SIG-M5 treated with dmso at 0.1 percent for 504 hours (cell line): ENCODE measurements around the gene PPP1R7.

ENCODE experiments used
- DNase-seq: peaks from one replicate; lab custom pipeline; 2025; ENCODE audit not compliant: unreplicated experiment; lab: John Stamatoyannopoulos, UW

The PPP1R7 gene

DNA sequence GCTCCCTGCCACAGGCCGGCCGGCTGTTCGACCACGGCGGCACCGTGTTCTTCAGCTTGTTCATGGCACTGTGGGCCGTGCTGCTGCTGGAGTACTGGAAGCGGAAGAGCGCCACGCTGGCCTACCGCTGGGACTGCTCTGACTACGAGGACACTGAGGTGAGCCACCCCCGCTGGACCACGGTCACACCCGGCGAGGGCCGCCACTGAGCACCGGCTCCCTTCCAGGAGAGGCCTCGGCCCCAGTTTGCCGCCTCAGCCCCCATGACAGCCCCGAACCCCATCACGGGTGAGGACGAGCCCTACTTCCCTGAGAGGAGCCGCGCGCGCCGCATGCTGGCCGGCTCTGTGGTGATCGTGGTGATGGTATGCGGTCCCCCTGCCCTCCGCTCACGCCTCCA, 59.0 kb downstream of the PPP1R7 start:
- DNase-seq: no peak

DNA sequence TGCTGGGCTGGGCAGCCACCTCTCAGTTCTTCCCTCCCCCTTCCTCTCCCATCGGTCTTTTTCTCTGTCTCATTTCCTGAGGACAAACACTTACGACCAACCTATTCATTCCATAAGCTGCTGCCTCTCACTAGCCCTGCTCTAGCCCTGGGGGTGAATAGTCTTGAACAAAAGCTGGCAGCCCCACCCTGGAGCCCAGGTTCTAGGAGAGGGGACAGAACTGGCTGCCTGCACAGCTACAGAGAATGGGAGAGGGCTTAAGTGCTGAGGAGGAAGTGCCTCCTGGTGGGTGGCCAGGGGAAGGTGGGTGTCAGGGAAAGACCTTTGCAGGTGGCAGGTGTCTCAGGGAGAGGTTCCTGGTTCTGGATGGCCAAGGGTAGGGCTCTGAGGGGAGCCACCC, 61.0 kb downstream of the PPP1R7 start:
- no peak for DNase-seq

DNA sequence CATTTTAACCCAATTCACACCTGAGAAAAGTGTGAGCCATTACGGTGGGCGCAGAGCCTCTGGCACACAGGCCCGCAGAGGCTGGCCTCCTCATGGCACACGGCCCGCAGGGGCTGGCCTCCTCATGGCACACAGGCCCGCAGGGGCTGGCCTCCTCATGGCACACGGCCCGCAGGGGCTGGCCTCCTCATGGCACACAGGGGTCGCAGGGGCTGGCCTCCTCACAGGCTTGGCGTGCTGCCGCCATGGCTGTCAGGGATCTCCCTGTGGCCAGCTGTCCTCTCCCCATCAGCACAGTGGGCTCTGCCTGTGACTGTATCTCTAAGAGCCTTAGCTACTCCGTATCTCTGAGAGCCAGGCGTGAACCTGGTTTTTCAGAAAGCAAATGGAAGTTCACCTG, 62.8 kb downstream of the PPP1R7 start:
- no peak for DNase-seq

DNA sequence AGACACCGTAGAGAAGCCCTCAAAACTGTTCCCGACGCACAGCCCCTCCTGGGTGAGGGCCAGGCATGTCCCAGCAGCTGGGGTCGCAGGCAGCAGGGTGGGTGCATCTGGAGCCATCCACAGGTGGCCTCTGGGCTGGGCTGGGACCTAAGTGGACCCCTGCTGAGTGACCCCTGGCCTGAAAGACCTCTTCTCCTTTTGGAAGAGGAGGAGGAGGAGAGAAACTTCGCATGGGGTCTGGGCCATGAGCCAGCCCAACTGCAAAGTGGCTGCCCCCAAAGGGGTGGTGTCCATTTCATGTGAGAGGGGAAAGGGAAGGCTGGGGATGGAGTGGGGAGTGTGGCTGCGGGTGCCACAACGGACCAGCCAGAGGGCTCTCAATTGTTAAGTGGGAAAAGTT, 63.3 kb downstream of the PPP1R7 start:
- no peak for DNase-seq

DNA sequence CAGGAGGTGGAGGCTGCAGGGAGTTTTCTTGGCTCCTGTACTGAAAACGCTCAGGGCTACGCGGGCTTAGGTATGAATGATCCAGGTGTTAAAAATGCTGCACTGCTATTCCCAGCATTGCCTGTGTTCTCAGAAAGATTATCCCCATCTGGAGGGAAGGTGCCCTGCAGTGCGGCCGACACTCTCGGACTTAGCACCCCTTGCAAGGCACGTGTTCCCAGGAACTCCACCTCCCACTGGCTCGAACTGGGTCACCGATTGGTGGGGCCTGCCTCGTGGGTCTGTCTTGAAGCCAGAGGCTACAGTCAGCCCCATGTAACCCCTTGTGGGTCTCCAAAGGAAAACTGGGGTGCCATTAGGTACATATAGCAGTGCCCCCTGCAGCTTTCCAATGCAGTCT, 63.9 kb downstream of the PPP1R7 start:
- no peak for DNase-seq

DNA sequence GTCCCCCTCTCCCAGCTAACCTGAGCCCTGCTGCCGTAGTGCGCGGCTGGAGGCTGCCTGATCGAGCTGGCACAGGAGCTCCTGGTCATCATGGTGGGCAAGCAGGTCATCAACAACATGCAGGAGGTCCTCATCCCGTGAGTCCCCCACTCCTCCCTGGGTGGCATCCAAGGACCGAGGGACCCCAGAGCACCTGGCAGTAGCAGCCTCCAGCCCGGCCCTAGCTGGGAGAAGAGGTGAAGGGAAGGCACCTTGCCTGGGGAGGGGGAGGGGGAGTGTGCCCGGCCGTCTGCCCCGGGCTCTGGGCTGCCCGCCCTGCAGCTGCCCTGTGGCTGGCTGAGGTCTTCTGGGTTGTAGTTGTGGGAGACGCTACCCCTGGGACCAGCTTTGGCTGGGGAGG, 64.5 kb downstream of the PPP1R7 start:
- DNase-seq: no peak

DNA sequence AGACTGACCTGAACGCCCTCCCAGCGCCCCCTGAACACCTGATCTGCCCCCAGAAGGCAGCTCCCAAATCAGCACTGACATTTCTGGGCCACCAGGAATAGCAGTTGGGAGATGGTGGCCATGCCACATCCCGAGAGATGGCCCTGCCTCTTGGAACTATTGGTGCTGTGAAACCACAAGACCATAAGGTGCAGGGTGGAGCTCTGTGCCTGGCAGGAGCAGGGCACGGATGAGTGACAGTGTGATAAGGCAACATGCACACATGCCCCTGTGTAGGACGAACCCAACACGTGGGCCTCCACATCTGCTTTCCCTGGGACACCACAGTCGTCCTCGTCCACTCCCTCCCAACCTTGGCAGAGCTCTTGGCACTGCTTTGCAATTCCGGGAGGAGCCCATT, 65.2 kb downstream of the PPP1R7 start:
- no peak for DNase-seq

DNA sequence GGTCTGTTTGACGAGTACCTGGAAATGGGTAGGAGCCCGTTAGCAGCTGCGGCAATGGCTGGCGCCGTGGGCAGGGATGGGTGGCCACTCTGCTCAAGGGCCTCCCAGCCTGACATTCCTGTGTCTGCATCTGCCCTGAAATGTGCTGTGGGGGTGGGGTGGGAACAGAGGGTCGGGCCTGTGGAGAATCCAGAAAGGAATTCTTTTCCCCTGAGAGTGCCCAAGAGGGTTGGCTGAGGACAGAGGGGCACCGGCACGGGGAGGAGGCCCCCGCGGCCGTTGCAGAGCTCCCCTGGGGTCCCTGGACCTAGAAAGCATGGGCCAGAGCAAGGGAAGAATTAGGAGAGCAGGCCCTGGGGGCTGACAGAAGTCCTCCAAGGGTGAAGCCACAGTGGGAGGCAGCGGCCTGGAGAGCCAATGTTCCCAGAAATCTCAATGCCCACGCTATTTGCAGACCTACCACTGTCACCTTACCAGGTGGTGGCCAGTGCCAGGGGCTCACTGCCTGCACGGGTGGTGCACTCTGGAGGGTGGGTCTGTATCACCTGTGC, 66.0 kb downstream of the PPP1R7 start:
- DNase-seq: no peak

DNA sequence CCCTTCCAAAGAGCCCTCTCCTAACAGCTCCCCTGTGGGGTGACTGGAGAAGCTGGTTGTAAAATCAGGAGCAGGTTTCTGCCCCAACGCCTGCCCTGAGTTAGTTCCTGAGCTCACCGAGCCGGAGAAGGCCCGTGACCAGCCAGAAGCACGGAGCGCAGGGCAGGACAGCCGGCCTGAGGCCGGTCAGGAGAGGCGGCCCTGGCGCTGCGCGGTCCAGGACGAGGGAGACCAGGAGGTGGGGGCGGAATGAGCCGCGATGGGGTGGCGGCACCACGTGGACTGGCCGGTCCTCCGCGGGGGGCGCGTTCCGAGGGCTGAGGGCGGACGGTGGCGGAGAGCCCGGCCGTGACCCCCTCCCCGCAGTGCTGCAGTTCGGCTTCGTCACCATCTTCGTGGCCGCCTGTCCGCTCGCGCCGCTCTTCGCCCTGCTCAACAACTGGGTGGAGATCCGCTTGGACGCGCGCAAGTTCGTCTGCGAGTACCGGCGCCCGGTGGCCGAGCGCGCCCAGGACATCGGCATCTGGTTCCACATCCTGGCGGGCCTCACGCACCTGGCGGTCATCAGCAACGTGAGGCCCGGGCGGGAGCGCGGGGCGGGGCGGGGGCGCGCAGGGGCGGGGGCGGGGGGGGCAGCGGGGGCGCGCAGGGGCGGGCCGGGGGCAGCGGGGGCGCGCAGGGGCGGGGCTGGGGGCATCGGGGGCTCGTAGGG, 67.2 kb downstream of the PPP1R7 start:
- DNase-seq: peak; percentile 24

DNA sequence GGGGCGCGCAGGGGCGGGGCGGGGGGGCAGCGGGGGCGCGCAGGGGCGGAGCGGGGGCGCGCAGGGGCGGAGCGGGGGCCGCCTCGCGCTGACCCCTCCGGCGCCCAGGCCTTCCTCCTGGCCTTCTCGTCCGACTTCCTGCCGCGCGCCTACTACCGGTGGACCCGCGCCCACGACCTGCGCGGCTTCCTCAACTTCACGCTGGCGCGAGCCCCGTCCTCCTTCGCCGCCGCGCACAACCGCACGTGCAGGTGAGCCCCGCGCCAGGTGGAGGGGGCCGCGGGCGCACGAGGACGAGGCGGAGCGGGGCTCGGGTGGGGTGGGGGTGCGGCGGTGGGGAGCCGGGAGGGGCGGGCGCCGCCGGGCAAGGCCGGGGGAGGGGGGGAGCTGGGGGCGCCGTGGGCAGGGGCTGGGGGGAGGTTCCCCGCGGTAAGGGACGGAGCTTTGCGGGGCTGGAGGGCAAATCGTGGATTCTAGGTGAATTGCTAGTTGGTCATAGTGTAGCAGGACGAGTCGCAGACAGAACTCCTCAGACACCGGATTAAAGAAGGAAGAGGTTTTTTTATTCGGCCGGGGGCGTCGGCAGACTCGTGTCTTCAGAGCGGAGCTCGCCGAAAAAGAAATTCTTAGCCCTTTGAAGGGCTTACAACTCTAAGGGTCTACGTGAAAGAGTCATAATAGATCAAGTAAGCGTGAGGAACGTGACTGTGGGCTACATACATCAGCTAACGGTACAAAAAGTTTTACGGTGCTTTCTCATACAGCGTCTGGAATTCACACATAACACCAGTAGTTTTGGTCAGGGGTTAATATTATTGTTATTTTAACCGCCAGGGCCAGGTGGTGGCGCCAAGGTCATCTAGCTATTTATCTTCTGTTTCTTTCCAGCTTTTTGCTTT, 68.1 kb downstream of the PPP1R7 start:
- peak; percentile 36 for DNase-seq

DNA sequence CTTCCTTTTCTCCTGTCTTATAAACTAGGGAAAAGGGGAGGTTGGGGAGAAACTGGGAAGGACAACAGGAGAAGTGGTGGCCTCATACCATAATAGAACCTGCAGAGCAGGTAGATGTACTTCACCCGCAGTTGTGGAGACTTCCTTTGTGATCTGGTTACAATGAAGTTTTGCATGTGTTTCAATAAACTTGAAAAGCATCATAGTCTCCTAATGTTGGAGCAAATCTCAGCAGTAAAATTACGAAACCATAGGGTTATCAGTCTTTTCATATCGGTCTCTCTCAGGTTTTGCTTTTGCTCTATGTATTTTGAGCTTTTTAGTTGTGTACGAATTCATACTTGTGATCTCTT, 68.7 kb downstream of the PPP1R7 start:
- no peak for DNase-seq

DNA sequence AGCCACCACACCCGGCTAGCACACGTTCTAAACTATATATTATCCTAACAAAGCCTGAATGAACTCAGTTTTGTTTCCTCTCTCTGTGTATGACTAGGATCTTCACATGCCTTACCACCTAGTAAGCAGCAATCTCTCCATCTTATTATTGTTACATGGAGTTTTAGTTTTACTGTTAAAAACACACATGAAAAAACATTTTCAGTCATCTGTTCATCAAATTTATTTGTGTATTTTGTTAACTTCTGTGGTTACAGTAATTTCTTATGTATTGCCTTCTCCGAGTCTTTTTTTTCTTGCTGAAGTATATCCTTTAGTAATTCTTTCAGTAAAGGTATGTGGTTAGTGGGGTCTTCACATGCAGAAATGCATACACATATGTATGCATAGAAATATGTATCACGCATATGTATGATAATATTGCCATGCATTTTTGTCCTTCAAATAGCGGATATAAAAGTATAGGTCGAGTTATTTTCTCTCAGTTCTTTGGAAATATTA, 69.6 kb downstream of the PPP1R7 start:
- no peak for DNase-seq

DNA sequence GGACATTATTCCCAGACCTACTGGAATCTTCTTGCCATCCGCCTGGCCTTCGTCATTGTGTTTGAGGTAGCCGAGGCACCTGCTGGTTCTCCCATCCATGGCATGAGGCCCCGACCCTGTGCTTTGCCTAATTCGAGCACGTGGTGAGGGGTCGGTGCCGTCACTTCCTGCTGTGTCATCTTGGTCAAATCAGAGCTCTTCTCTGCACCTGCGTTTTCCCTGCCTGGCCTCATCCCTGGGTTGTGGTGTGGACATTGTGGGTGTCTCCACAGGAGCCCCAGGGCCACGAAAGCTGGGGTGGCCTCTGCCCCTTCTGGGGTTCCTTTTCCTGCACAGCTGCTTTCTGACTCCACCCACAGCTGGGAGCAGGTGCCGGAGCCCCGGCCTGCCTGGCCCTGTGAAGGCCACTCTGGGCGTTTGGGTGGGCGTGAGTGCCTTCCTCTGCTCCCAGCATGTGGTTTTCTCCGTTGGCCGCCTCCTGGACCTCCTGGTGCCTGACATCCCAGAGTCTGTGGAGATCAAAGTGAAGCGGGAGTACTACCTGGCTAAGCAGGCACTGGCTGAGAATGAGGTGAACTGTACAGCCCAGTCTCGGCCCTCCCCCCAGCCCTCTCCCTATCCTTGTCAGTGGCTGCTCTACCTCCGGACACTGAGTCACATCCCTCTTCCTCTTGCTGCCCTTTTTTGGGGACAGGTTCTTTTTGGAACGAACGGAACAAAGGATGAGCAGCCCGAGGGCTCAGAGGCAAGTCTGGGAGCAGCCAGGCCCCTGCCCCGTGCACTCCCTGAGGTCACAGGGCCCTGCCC, 73.1 kb downstream of the PPP1R7 start:
- no peak for DNase-seq

DNA sequence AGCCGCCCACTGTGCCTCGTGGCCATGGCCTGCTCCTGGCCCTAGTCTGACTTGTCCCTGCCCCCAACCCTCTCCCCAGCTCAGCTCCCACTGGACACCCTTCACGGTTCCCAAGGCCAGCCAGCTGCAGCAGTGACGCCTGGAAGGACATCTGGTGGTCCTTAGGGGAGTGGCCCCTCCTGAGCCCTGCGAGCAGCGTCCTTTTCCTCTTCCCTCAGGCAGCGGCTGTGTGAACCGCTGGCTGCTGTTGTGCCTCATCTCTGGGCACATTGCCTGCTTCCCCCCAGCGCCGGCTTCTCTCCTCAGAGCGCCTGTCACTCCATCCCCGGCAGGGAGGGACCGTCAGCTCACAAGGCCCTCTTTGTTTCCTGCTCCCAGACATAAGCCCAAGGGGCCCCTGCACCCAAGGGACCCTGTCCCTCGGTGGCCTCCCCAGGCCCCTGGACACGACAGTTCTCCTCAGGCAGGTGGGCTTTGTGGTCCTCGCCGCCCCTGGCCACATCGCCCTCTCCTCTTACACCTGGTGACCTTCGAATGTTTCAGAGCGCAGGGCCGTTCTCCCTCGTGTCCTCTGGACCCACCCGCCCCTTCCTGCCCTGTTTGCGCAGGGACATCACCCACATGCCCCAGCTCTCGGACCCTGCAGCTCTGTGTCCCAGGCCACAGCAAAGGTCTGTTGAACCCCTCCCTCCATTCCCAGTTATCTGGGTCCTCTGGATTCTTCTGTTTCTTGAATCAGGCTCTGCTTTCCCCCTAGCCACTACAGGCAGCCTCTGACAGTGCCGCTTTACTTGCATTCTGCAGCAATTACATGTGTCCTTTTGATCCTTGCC, 74.0 kb downstream of the PPP1R7 start:
- no peak for DNase-seq

DNA sequence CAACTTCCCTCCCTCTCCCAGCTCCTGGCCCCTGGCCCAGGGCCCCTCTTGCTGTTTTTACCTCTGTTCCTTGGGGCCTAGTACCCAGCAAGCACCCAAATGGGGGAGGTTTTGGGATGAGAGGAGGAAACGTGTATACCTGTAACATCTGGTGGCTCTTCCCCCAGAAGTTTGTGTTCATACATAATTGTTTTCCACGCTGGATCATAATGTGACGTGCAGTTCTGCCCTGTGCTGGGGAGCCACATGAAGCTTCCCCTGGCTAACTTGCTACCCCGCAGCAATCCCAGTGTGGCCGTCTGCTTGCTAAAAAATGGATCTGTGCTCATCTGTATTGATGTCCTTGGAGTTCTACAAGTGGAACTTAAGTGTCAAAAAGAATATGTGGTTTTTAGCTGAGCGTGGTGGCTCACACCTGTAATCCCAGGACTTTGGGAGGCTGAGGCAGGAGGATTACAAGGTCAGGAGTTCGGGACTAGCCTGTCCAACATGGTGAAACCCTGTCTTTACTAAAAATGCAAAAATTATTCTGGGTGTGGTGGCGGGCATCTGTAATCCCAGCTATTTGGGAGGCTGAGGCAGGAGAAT, 74.7 kb downstream of the PPP1R7 start:
- no peak for DNase-seq

DNA sequence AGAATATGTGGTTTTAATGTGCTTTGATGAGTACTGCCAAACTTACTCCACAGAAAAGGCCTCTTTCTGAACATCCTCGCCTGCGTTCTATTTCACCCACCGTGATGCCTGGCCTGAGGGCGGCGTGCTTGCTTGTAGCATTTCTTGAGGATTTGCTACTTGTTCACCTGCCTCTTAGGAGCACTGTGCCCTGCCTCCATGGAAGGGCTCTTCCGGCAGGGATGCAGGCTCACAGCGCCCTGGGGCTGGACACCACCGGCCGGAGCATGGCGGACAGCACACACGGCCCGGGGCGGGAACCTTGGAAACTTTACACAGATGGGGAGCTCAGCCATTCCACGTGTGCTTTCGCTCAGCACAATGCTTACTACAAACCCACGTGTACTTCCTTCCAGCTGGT, 75.3 kb downstream of the PPP1R7 start:
- DNase-seq: no peak

DNA sequence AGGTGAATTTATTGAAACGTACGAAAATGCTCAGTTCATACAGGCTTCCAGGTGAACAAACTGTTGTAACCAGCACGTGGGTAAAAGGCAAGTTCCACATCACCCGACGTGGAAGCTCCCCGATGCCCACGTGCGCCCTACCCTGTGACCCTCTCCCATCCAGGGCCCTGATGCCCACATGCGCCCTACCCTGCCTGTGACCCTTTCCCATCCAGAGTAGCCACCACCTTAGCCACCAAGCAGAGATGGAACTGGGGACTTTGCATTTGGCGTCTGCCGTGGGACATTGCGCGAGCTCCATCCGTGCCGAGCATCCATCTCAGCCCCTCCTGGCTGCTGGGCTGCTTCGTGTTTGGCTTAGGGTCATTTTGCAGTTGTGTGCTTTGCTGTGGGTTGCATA, 75.7 kb downstream of the PPP1R7 start:
- no peak for DNase-seq

DNA sequence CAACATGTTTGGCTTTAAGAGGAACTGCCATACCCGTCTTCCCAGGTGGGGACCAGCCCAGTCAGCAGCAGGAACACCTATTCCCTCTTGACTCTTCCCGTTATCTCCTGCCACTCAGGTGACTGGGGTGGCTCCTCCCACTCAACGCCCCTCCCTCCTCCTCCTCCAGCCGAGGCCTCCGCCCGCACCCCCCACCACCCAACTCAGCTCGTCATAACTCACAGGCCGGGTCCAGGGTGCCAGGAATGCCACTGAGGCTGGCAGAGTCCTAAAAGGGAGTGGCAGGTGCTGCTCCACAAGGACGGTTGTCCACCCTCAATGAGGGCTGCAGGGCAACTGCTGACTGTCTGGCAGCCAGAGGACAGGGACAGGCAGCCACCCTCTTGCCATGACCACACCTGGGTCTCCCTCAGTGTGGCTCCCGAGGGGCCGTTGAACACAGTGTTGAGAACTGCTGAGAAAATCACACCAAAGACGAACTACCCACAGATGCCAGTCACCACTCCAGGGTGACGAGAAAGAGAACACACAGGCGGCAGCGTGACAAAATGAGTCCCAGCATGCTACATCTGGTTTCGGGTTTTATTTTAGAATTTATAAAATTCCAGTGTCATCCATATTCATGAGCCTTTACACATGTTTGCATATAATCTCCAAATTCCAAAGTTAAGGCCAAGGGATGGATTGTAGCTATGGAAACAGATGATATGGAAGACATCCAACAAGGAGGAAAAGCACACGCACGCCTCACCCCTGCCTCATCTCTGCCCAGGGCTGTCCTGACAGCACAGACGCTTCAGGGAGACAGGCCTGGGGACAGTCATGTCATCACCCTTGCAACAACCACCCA, 76.7 kb downstream of the PPP1R7 start:
- DNase-seq: no peak

DNA sequence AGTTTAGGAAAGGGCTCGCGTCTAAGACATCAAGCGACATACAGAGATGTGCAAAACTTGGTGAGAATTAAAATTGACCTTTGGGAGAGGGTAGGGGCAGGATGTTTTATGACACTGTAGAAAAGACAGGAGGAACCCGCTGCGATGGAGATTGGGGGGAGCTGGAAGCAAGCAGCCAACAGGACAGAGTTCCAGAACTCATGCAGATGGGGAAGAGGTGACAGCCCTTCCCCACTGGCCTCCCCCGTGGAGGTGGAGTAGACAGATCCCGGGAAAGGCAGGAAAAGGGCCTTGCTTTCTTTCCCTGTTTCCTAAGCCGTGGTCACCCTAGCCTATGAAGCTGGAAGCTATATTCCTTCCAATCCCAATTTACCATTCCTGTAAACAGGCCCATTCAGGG, 77.3 kb downstream of the PPP1R7 start:
- no peak for DNase-seq
